Fibroblast of skin of left quadriceps (primary cell): ENCODE results near the gene EIF3CL.
"Not testable (repeated sequence)": the region's sequence is repeated elsewhere in the genome, so short reads cannot be mapped to it uniquely, and the experiment has no call there.

Experiments
- DNase-seq, 2 experiments: peaks; one replicate each; pipeline ENCODE4 v3.0.0-alpha.2; 2013; ENCODE audit warnings: low read depth in 2 of 2

The EIF3CL gene

DNA sequence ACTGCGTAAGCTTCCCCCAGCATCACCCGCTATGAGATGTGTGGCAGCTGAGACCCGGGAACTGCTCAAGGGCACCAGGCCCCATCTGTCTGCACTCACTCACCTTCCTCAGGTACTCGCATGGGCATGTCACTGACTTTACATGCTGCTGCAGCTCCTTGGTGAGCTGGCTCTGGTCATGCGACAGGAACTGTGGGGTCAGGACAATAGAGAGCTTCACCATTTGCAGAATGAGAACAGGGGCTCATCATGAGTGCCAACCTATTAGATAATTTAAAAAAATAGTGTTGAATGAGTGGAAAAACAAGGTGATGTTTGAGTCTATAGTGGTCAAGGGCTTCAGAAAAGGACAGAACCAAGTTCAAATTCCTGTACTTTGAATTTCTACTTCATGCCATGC is 41.0 kb downstream of the EIF3CL start:
- not testable (repeated sequence) for DNase-seq

DNA sequence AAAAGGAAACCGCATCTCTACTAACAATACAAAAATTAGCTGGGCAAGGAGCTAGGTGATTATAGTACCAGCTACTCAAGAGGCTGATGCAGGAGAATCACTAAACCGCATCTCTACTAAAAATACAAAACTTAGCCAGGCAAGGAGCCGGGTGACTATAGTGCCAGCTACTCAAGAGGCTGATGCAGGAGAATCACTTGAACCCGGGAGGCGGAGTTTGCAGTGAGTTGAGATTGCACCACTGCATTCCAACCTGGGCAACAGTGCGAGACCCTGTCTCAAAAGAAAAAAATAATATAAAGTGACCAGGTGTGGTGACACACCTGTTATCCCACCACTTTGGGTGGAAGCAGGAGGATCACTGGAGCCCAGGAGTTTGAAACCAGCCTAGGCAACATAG is 65.4 kb downstream of the EIF3CL start:
- not testable (repeated sequence) for DNase-seq

DNA sequence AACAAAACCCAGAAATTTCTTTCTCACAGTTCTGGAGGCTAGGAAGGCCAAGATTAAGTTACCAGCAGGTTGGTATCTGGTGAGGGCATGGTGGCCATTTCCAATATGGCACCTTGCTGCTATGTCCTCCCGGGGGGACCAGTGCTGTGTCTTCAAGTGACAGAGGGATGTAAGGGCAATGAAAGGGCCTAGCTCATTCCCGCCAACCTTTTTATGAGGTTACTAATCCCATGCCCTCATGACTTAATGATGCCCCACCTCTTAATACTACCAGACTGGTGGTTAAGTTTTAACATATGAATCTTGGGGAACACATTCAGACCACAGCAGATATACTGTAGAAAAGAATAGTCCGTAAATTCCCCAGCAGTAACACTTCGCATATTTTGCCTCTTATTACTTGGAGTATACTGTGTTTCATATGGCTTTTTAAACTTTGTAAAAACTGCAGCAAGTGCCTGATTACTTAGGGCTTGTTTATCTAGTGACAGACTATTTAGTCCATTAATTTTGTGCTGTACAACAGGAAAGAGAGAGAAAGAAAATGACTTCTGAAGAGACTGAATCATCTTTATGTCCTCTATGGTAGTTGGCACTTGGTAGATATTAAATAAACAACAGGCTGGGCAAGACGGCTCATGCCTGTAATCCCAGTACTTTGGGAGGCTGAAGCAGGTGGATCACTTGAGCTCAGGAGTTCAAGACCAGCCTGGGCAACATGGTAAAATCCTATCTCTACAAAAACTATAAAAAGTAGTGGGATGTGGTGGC is 66.5 kb downstream of the EIF3CL start:
- not testable (repeated sequence) for DNase-seq

DNA sequence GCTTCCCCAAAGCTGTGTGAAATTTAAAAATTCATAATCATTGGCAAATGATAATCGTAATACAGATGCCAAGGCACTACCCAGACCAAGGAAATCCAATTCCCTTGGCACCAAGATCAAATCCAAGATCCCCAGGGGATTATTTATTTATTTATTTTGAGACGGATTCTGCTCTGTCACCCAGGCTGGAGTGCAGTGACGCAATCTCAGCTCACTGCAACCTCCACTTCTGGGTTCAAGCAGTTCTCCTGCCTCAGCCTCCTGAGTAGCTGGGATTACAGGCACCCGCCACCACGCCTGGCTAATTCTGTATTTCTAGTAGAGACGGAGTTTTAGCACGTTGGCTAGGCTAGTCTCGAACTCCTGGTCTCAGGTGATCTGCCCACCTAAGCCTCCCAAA is 68.0 kb downstream of the EIF3CL start:
- DNase-seq = not testable (repeated sequence)

DNA sequence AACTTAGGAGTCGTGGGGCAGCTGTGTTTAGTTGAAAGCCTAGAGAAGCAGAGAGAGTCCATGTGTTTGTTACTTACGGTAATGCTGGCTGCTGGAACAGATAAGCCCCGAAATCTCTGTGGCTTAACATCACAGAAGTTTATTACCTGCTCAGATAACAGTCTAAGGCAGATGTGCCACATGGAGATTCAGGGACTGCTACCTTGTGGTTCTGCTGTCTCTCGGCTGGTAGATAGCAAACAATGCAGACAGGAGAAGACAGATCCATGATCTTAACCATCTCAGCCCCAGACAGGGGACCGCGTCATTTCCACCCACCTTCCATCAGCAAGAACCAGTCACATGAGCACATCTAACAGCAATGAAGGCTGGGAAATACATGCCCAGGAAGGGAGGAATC is 71.0 kb downstream of the EIF3CL start:
- DNase-seq = not testable (repeated sequence)

DNA sequence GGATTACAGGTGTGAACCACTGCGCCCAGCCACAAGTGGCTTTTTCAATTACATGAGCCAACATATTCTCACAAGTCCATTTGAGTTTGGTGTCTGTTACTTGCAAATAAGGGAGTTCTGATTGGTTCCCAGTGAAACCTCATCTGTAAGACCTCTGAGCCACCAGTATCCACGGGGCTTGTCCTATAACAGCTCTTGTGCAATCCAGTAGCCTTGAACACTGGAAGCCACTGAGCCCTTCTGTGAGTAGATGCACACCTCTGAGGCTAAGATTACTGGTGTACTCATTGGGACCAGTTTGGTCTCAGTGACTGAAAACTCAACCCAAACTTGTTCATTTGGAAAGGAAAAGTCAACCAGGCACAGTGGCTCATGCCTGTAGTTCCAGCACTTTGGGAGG is 72.7 kb downstream of the EIF3CL start:
- DNase-seq = not testable (repeated sequence)

DNA sequence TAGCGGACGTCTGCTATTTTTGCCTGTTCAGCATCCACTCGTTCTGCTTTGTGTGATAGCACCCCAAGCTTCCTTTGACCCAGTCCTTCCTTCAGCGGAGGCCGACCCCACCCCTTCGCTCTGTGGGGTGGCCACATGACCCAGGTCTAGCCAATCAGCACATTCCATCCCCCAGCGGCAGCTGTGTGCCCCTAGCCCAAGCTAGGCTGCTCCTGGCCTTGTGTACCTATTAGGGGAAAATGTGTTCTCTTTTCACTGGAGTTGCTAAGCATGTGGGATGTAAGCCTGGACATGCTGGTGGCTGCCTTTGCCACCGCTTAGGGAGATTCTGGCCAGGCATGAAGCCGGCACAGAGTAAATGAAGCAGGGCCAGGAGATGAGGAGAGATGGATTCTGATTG is 73.4 kb downstream of the EIF3CL start:
- DNase-seq = not testable (repeated sequence)
